NCI-H2107 treated with DMSO at 0.1 percent for 48 hours (cell line): ENCODE data around the gene ELP4.
"Not testable (repeated sequence)": the region's sequence is repeated elsewhere in the genome, so short reads cannot be mapped to it uniquely, and the experiment has no call there.

Experiments
- DNase-seq: peaks from one replicate; lab custom pipeline; 2025; ENCODE audit not compliant: unreplicated experiment; lab: John Stamatoyannopoulos, UW

The ELP4 gene, protein sequence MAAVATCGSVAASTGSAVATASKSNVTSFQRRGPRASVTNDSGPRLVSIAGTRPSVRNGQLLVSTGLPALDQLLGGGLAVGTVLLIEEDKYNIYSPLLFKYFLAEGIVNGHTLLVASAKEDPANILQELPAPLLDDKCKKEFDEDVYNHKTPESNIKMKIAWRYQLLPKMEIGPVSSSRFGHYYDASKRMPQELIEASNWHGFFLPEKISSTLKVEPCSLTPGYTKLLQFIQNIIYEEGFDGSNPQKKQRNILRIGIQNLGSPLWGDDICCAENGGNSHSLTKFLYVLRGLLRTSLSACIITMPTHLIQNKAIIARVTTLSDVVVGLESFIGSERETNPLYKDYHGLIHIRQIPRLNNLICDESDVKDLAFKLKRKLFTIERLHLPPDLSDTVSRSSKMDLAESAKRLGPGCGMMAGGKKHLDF

DNA sequence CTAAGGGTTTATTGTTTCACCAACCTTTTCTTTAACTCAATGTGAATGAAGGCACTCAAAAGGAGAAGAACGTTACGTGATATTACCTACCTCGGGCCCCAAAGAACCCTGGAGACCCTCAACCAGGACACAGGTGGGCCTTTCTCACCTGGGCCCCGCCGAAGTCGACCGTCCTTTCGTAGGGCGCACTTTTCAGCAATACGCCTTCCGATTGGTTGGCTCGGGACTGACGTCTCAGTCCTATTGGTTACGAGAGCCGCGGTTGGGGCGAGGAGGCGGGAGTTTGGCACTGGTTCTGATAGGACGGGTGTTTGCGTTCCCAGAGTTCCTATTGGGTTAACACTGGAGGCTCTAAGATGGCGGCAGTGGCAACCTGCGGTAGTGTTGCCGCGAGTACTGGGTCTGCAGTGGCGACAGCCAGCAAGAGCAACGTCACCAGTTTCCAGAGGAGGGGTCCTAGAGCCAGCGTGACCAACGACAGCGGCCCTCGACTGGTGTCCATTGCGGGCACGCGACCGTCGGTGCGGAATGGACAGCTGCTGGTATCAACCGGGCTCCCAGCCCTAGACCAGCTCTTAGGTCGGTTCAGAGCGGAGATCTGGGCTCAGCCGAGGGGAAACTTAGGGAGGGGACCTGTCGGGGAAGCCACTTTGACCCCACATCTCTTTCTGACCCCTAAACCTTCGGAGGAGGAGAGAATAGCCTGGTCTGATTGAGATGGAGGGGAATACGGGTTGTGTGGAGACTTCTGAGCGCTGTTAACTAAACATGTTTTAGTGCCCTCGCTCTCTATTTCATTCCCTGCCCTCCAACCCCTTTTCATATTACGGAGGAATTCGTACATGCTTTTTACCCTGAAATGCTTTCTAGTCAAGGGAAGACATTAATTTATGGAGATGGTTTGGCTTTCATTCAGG lies at the start of gene ELP4, which contains the start of gene IMMP1L:
TSS of gene ELP4 (plus strand) at position 339 of the 917 bp plus-strand sequence. CDS start at position 357, 18 bp downstream.
TSS of gene IMMP1L (minus strand) at position 194 of the 917 bp plus-strand sequence. CDS start 46,346 bp downstream, outside the sequence.
- DNase-seq, result peak; percentile 95

- no peak for DNase-seq
Observed at GRCh38 chr11:31464436-31464835, 45.1 kb upstream of the ELP4 start.

GRCh38 chr11:31474083-31474482 lies 35.5 kb upstream of the ELP4 start:
- DNase-seq, result no peak

GRCh38 chr11:31477528-31478222 lies 31.9 kb upstream of the ELP4 start:
- no peak for DNase-seq

- no peak for DNase-seq
Observed at GRCh38 chr11:31478223-31478590, 31.4 kb upstream of the ELP4 start.

DNA sequence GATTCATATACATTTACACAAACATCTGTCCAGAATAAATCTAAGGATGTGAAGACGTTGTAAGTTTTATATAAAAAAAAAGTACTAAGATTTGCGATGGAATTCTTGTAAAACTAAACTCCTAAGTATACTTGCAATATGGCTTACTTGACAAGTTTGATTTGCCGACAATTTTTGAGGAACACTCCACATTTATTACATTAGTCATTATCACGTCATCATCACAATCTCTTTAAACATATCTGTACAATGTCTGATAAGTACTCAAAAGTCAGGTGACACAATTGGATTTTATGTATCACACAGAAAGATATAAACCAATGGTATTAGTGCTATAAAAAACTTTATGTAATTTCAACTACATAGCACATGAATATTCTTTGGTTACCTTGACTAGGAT lies 30.5 kb upstream of the ELP4 start:
- DNase-seq, result no peak

- DNase-seq, result no peak
Observed at GRCh38 chr11:31480930-31481329, 28.6 kb upstream of the ELP4 start.

- DNase-seq, result no peak
Observed at GRCh38 chr11:31484497-31484896, 25.1 kb upstream of the ELP4 start.

DNA sequence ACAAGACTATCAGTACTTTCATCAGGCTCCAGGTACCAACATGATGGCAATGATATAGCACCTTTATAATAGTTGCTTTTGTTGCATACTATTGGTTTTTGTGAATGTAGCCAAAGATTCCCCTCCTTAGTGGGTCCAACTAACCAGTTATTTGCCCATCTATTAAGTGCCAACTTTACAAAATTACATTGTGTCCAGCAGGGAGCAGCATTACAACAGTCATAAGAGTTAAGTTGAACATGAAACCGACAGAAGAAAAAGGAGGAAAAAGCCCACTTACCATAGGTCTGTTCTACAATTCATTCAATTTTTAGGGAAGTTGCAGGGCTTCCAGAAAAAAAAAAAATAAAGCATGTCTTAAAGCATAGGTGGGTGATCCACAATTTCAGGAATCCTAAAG lies 21.7 kb upstream of the ELP4 start:
- DNase-seq, result peak; percentile 31

GRCh38 chr11:31492320-31492913 lies 17.1 kb upstream of the ELP4 start:
- DNase-seq, result no peak

DNA sequence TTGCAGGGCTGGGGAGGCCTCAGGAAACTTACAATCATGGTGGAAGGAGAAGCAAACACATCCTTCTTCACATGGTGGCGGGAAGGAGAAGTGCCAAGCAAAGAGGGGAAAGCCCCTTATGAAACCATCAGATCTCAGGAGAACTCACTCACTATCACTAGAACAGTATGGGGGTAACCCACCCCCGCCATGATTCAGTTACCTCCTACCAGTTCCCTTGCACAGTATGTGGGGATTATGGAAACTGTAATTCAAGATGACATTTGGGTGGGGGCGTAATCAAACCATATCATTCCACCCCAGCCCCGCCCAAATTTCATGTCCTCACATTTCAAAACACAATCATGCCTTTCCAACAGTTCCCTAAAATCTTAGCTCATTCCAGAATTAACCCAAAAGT lies 16.3 kb upstream of the ELP4 start:
- no peak for DNase-seq

- DNase-seq, result not testable (repeated sequence)
Observed at GRCh38 chr11:31493762-31494161, 15.8 kb upstream of the ELP4 start.

GRCh38 chr11:31499576-31500178 lies 9.9 kb upstream of the ELP4 start:
- no peak for DNase-seq

- DNase-seq, result no peak
Observed at GRCh38 chr11:31500560-31500959, 9.0 kb upstream of the ELP4 start.

GRCh38 chr11:31509051-31509428 lies 527 bp upstream of the ELP4 start:
- DNase-seq, result peak; percentile 43

GRCh38 chr11:31512117-31512516 lies 2.5 kb downstream of the ELP4 start:
- DNase-seq, result no peak

GRCh38 chr11:31521497-31522150 lies 12.1 kb downstream of the ELP4 start:
- no peak for DNase-seq

DNA sequence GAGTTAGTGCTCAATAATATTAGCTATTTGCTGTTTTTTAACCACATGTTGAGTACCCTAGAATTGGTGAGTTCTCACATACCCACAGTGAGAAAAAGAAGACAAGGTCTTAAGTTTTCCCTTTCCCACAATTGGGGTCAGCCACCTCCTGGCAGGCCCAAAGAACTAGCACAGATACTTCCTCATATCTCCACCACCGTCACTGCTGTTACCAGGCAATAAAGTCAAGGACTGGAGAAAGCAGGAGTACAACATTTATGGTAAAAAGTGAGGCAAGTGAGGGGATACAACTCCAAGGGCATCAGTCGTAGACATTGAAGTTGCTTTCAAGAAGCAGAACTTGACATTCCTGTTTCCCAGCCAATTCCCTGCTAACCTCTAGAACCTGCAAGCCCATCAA lies 19.6 kb downstream of the ELP4 start:
- no peak for DNase-seq

GRCh38 chr11:31529701-31530100 lies 20.1 kb downstream of the ELP4 start:
- DNase-seq, result no peak

DNA sequence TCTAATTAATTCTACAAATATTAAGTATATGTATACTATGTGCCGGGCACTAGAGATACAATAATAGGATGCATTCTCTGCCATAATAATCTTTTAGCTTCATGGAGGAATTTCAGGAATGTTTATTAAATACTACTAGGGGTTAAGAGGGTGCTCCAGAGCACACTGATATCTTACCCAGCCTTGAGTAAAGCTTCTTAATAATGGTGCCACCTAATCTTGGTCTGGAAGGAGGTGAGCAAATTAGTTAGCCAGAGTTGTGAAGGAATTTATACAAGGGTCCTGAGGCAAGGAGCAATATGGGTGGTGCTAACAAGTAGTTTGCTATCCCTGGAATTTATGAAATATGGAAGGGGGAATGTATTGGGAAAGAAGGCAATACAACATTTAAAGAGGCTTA lies 21.7 kb downstream of the ELP4 start:
- no peak for DNase-seq
